ENCODE results near the gene KCNN3.

KCNN3 gene

DNA sequence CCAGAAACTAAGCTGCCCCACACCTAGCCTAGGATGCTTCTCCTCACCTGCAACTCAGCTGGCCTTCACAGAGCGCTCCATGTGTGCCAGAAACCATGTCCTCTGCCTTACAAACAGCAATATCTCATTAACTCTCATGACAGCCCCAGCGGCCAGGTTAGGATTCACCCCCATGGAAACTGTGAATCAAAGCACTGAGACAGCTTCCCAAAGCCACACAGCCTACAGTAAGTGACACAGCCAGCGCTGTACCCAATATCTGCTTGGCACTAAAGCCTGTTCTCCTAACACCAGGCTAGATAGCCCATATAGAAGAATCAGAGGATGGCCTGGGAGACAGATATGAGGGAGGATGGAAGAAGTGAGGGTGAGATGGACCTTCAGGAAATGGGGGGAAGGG lies 13.5 kb downstream of the KCNN3 start (continued):
- TF ChIP-seq AEBP2 (tag by site-specific recombination; IDR thresholded peaks at IDR 0.05; ENCODE audit: borderline replicate concordance) = no peak

DNA sequence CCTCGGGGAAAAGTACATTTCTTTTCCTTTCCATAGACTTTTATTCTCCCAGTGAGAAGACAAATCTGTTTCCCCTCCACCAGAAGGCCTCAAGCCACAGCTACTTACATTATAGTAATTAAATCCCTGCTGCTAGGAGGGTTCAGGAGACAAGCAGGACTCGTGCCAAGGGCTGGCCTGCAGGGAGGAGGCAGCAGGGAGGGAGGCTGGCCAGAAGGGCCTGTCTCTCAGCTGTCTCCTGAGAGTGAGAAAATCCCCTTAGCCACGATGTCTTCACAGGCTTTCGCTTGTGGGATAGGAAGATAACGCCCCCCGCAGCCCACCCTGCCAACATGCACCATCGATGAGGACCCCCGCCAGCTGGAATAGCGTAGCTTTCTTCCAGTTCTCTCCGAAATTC lies 14.0 kb downstream of the KCNN3 start:
- no peaks in the 10 kb centered on the region for H3K36me3 ChIP-seq (ENCODE audit: control insufficient read depth in 2 of 2, insufficient read depth in 1 of 2, low read length in 2 of 2)
- H3K27ac ChIP-seq (ENCODE audit: extremely low read depth, low read depth, low read length) = no peak overlapping the region
- ChIA-PET POLR2A (interaction anchor here (1.3 kb wide), 1 partner anchor 14 kb away, joined by 3 read pairs; the partner anchor contains the start of gene KCNN3), CTCF (interaction anchor here (0.8 to 1.5 kb wide), 2 partner anchors 9 to 13 kb away, joined by 4 read pairs; partner anchors contain the start of gene KCNN3)
- no peaks in the 10 kb centered on the region for H3K4me1 ChIP-seq (ENCODE audit: control insufficient read depth, insufficient read depth, low read length)
- no peaks in the 10 kb centered on the region for H3K9me3 ChIP-seq (ENCODE audit: control insufficient read depth, insufficient read depth, low read depth, low read length)
- no peak overlapping the region for H3K4me3 ChIP-seq (ENCODE audit: low read depth, low read length)
- TF ChIP-seq, protein P1, sequence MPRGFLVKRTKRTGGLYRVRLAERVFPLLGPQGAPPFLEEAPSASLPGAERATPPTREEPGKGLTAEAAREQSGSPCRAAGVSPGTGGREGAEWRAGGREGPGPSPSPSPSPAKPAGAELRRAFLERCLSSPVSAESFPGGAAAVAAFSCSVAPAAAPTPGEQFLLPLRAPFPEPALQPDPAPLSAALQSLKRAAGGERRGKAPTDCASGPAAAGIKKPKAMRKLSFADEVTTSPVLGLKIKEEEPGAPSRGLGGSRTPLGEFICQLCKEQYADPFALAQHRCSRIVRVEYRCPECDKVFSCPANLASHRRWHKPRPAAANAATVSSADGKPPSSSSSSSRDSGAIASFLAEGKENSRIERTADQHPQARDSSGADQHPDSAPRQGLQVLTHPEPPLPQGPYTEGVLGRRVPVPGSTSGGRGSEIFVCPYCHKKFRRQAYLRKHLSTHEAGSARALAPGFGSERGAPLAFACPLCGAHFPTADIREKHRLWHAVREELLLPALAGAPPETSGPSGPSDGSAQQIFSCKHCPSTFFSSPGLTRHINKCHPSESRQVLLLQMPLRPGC (tag by site-specific recombination; IDR thresholded peaks at IDR 0.05) = no peak
- TF ChIP-seq MZF1 (tag by site-specific recombination; IDR thresholded peaks at IDR 0.05; ENCODE audit: borderline replicate concordance) = no peak
- TF ChIP-seq ZNF48 (tag by site-specific recombination; IDR thresholded peaks at IDR 0.05) = no peak
- no peak for TF ChIP-seq ZNF571 (tag by site-specific recombination; IDR thresholded peaks at IDR 0.05)
- no peak for TF ChIP-seq ZNF585B (tag by site-specific recombination; IDR thresholded peaks at IDR 0.05)
- no peak for TF ChIP-seq BCL11A (tag by site-specific recombination; IDR thresholded peaks at IDR 0.05; ENCODE audit: low read depth)
- TF ChIP-seq ZNF211 (tag by site-specific recombination; IDR thresholded peaks at IDR 0.05; ENCODE audit: low read depth) = no peak
- no peak for TF ChIP-seq ZNF174 (tag by site-specific recombination; IDR thresholded peaks at IDR 0.05)
- TF ChIP-seq, protein P2, sequence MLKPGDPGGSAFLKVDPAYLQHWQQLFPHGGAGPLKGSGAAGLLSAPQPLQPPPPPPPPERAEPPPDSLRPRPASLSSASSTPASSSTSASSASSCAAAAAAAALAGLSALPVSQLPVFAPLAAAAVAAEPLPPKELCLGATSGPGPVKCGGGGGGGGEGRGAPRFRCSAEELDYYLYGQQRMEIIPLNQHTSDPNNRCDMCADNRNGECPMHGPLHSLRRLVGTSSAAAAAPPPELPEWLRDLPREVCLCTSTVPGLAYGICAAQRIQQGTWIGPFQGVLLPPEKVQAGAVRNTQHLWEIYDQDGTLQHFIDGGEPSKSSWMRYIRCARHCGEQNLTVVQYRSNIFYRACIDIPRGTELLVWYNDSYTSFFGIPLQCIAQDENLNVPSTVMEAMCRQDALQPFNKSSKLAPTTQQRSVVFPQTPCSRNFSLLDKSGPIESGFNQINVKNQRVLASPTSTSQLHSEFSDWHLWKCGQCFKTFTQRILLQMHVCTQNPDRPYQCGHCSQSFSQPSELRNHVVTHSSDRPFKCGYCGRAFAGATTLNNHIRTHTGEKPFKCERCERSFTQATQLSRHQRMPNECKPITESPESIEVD (tag by site-specific recombination; IDR thresholded peaks at IDR 0.05) = peak; percentile 70; the same call in 1 of the 2 replicates
- no peak for TF ChIP-seq ZNF747 (tag by site-specific recombination; IDR thresholded peaks at IDR 0.05)
- TF ChIP-seq ZNF792 (tag by site-specific recombination; IDR thresholded peaks at IDR 0.05) = no peak
- TF ChIP-seq ZNF600 (tag by site-specific recombination; IDR thresholded peaks at IDR 0.05) = no peak
- TF ChIP-seq KLF9 (tag by site-specific recombination; IDR thresholded peaks at IDR 0.05; ENCODE audit: low read depth) = no peak
- peak; percentile 42; the same call in 1 of the 2 replicates for TF ChIP-seq IKZF3 (tag by site-specific recombination; IDR thresholded peaks at IDR 0.05)
- TF ChIP-seq BCL11B (tag by site-specific recombination; IDR thresholded peaks at IDR 0.05; ENCODE audit: low read depth) = no peak
- no peak for TF ChIP-seq GLIS2 (tag by site-specific recombination; IDR thresholded peaks at IDR 0.05)
- peak; percentile 60 for TF ChIP-seq OSR2 (tag by site-specific recombination; IDR thresholded peaks at IDR 0.05)
- no peak for TF ChIP-seq GFI1B (tag by site-specific recombination; IDR thresholded peaks at IDR 0.05)
- TF ChIP-seq ZNF23 (tag by site-specific recombination; IDR thresholded peaks at IDR 0.05; ENCODE audit: borderline replicate concordance) = no peak
- TF ChIP-seq, protein P3, sequence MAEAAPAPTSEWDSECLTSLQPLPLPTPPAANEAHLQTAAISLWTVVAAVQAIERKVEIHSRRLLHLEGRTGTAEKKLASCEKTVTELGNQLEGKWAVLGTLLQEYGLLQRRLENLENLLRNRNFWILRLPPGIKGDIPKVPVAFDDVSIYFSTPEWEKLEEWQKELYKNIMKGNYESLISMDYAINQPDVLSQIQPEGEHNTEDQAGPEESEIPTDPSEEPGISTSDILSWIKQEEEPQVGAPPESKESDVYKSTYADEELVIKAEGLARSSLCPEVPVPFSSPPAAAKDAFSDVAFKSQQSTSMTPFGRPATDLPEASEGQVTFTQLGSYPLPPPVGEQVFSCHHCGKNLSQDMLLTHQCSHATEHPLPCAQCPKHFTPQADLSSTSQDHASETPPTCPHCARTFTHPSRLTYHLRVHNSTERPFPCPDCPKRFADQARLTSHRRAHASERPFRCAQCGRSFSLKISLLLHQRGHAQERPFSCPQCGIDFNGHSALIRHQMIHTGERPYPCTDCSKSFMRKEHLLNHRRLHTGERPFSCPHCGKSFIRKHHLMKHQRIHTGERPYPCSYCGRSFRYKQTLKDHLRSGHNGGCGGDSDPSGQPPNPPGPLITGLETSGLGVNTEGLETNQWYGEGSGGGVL (tag by site-specific recombination; IDR thresholded peaks at IDR 0.05) = peak; percentile 18; the same call in 1 of the 2 replicates
- TF ChIP-seq RBAK (tag by site-specific recombination; IDR thresholded peaks at IDR 0.05) = no peak
- peak; percentile 90 for TF ChIP-seq ZIC2 (tag by site-specific recombination; IDR thresholded peaks at IDR 0.05)
- TF ChIP-seq, protein P4, sequence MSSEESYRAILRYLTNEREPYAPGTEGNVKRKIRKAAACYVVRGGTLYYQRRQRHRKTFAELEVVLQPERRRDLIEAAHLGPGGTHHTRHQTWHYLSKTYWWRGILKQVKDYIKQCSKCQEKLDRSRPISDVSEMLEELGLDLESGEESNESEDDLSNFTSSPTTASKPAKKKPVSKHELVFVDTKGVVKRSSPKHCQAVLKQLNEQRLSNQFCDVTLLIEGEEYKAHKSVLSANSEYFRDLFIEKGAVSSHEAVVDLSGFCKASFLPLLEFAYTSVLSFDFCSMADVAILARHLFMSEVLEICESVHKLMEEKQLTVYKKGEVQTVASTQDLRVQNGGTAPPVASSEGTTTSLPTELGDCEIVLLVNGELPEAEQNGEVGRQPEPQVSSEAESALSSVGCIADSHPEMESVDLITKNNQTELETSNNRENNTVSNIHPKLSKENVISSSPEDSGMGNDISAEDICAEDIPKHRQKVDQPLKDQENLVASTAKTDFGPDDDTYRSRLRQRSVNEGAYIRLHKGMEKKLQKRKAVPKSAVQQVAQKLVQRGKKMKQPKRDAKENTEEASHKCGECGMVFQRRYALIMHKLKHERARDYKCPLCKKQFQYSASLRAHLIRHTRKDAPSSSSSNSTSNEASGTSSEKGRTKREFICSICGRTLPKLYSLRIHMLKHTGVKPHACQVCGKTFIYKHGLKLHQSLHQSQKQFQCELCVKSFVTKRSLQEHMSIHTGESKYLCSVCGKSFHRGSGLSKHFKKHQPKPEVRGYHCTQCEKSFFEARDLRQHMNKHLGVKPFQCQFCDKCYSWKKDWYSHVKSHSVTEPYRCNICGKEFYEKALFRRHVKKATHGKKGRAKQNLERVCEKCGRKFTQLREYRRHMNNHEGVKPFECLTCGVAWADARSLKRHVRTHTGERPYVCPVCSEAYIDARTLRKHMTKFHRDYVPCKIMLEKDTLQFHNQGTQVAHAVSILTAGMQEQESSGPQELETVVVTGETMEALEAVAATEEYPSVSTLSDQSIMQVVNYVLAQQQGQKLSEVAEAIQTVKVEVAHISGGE (tag by site-specific recombination; conservative IDR thresholded peaks at IDR 0.05; ENCODE audit: low read depth) = no peak
- TF ChIP-seq HOXC10 (CRISPR knock-in tag; IDR thresholded peaks at IDR 0.05) = no peak
- TF ChIP-seq ZSCAN23 (tag by site-specific recombination; IDR thresholded peaks at IDR 0.05) = no peak
- TF ChIP-seq ZNF426 (tag by site-specific recombination; IDR thresholded peaks at IDR 0.05) = no peak
- TF ChIP-seq ZNF626 (tag by site-specific recombination; IDR thresholded peaks at IDR 0.05) = no peak
